Mesenteric fat pad (tissue), 1 donor: Measurements from ENCODE around the gene HOOK1. TPM values are rescaled to one million over a fixed set of nuclear protein-coding genes. Genes with fewer than 3 reads are reported as not detected.

Source experiments
- DNase-seq: peaks from one replicate; pipeline ENCODE4 v3.0.0-alpha.2; 2020; ENCODE audit warnings: low spot score
- long read RNA-seq: library from polyadenylated mRNA; unstranded; transcript quantifications from one replicate; pipeline ENCODE4 v2.0.0, GENCODE V29; 2020
- total RNA-seq: library from RNA; stranded (reverse); fragmentation: NEBNext Ultra II Directional; extraction: Animal tissue kit (Norgen Biotek cat#: 25700); gene quantifications from one replicate; pipeline ENCODE4 v1.2.1, GENCODE V29; 2021
- donor health status: DM: yes; HTN: yes; CAD: no.

Gene HOOK1
- not detected for total RNA-seq
- long read RNA-seq: 0 reads

DNA sequence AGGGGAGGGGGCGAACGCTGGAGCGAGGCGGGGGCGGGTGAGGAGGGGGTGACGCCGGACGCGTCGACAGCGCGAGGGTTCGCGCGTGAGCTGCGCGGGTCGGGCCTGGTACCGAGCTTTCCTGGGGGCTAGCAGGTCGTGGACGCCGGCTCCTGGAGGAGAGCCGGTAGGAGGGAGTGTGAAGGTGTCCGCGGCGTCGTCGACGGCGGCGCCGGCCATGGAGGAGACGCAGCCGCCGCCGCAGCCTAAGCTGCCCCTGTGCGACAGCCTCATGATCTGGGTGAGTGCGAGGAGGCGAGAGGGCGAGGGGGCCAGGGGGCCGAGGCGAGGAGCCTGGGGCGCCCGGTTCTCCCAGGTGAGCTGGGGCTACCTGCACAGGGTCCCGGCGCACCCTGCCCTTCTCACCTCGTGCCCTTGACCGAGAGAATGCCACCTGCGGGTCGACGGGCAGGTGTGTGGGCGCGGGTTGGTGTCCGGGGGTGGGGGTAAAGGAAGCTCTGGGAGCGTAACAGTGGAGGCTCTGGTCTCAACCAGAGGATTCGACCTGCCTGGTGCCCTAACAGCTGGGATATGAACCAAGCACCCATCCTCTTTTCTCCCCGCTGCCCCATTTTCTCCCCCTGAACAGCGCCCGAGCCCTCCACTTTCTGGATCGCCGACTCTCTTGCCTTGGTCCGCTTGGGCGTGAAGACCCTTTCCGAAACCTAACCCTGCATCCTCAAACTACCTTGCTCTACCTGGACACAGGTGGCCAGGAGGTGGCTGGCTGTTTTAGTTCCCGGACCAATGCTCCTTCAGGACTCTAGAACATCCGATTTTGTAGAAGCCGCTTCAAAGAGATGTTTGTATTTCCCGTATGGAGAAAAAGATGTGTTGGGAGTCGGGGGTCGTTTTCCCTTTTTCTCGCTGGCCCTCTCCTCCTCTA lies at the start of gene HOOK1:
Gene HOOK1, plus strand, starts transcription at position 49 of the 925 bp plus-strand sequence. Its CDS starts 169 bp downstream, at position 218.
- DNase-seq: no peak

DNA sequence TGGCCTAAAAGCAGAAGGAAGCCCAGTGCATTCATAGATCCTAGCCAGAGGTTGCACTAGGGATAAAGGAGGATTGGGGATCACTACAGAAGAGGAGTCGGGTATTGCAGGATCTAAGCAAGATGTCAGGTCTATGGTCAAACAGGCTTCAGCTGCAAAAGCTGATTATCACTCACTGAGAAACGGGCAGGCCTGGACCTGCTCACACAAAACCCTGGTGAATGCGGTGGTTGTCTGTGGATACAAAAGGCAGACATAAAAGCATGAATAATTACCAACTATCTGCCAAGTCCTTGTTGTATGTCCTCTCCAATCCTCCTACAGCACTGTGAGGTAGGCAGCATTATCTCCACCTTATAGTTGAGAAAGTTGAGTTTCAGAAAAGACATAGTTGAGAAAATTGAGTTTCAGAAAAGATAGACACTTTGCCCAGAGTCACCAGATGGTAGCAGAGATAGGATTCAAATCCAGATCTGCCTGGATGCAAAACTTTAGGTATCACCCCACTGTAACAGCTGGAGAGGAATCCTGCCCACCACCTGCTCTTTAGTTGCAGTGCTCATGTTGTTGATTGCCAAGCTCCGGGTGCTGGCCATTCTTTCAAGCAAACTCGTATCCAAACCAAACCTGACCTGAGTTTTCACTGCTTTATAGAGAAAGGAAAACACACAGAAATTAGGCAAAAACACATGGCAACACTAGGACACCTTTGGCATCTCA lies 49.6 kb upstream of the HOOK1 start:
- no peak for DNase-seq

DNA sequence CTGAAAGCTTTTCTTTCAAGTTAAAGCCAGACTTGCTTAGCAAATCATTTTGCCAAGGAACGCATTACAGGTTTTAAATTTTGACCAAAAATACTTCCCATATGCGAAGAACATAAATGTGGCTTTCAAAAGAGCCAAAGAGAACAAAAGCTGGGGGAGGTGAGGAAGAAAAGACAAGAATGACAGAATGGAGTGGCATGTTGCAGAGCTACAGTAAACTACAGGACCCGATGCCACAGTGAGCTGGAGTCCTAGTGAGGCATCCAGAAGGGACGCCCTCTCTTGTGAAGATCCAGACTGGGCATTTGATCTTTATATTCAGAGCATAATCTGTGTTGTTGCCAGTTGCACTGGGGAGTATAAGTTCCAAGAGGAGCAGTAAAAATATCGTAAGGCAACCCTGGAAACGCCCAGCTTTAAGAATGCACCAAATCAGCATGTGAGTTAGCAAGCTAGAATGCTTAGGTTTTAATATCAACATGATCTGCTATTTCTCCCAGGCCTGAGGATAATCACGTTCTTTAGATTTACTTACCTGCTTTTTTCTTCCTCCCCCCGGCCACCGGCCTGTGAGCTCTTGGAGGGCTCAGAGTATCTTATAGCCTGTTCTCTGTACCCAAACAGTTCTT lies 48.4 kb upstream of the HOOK1 start:
- DNase-seq: no peak

DNA sequence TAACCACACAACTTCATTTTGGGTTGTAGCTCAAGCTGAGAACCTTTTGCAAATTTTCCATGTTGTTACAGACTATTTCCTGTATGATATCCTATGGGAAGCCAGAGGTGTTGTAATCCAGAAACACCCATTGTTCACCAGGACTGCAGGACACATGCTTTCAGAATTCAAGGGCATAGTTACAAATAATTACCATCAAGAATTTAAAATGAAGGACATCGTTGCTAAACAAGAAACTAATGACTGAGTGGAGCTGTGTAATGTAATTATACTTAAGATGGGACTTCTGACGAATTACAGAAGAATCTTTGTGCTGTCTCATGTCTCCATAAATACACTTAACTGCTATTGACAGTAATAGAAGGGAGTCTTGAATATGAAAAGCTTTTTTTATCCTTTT lies 47.6 kb upstream of the HOOK1 start:
- DNase-seq: no peak

DNA sequence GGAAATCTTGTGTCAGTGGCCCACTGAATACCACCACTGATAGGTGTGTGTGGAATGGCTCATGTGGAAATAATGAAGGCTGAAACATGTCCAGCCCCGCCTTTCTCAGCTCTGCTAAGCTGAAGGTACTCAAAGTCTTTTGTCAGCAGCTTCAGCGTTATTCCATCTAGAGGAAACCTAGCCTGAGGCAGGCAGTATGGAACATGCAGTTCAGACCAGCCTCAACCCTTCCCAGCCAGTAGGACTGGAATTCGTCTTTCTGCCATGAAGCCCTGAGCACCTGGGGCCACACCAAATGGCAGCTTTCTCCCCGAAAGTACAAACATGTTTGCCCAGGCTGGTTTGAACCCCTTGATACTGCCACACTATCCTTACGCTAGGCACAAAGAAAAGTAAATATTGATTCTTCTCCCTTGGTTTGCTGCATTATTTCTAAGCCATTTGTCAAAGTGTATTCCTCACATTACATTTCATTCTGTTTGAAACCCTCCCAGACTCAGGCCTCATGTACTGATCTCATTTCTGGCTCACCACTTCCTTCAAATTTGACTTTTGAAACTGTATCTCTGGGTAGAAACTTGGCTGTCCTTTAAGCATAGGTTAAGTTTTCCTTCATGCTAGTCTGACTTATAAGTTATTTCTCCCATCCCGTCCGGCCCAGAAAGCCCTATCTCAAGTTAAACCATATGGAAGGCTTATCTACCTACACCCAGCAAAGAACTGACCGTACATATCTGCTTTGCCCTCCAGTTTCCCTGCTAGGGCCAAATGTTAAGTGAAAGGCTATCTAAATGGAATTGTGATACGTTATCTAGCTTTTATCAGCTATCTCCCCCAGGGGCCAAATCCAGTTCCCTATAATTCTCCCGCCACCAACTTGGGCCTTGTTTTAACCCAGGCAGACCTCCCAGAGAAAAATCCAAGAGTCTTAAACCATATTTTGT lies 45.7 kb upstream of the HOOK1 start:
- DNase-seq: no peak

DNA sequence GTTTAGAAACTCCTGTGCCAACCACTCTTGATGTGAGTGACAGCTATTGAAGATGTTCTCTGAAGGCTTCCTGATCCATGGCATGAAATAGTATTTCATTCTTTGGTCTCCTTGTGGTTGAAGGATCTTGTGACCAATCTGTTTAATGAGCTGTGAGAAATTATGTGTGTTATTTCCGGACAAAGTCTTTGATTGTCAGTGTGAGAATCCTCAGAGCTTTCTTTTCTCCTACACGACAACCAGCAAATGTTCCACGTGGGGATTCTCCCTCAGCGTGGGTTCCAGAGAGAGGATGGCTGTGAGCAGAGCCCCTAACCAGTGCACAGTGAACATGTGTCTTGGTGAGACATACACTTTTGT lies 45.0 kb upstream of the HOOK1 start:
- DNase-seq: no peak

DNA sequence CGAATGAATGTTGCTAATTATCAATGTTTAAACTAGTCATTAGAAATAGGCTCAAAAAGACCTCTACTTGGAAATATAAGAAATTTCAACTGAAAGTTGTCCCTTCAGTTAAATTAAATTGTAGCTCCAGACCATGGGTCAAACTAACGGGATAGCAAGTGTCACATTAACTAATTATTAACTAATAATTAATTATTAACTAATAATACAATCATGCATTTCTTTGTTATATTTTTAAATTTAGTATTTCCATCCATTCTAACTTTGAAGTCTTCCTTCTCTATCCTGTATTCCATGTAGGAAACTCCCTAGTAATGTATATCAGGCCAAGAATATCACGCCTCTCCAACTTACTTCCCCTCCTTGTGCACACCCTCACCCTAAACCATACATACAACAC lies 43.4 kb upstream of the HOOK1 start:
- DNase-seq: no peak

DNA sequence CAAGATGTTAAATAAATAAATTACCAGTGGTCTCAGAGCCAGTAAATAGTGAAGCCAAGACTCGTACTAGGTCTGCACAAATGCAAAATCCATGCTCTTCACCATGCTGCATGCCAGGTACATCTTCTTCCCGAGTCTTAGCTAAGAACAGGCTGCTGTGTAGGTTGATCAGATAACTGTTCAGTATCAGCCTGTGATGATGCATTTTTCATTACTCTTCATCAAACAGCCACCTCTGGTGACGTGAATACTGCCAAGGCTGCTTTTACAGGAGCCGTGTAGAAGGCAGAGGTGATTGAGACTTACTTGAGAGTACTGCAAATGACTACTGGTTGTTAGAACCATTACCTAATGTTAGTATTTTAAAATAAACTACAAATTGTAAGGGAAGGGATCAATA lies 39.3 kb upstream of the HOOK1 start:
- no peak for DNase-seq

DNA sequence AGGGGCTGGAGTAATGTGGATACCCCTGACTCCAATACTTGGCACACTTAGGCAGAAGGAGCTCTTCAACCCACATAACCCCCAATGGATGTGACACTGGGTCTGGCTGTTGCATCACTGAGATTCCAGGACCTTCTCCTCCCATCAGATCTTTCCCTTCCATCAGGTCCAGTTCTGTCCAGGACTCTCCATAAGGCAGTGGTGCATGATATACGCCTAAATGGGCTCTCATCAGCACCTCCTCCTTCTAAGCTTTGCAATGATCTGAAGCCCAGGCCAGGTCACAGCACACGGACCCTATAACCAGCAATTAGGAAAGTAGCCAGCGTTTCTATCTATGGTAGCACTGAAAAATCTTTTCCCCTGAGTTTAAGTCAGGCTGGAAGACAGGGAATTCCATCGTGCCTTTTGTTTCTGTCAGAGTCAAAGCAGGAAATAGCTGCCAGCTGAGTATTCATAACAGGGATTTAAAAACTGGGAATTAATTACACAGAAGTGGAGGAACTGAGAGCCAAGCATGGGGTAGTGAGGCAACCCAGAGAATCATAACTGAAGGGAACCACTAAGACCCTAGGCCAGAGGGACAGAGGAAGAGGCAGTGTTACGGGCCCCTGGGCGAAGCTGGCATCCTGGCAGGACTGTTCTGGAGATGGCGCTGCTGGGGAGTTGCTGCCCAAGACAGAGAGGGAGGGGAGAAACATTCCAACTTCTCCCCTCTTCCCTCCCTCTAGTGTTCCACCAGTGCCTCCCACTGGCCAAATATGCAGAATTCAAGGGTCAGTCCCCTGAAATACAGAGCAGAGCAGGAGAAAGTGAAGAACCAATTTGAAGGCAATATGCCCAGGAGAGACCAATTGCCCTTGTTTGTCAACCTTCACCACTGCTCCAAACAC lies 37.5 kb upstream of the HOOK1 start:
- DNase-seq: no peak

DNA sequence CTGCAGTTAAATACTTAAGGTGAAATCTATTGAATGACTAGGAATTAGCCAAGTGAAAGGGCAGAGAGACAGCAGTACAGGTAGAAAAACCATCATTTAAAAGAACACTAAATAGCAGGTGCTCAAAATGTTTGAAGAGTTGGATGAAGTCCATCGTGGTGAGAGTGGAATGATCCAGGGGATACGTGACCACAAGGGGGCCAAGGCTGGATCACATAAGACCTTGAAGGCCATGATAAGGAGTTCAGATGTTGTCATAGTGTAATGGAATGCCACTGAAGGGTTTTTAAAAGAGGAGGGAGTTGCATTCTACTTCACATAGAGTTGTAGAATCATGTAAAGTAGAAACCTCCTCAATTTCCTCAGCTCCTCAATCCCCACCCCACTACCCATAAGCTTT lies 34.8 kb upstream of the HOOK1 start:
- no peak for DNase-seq

DNA sequence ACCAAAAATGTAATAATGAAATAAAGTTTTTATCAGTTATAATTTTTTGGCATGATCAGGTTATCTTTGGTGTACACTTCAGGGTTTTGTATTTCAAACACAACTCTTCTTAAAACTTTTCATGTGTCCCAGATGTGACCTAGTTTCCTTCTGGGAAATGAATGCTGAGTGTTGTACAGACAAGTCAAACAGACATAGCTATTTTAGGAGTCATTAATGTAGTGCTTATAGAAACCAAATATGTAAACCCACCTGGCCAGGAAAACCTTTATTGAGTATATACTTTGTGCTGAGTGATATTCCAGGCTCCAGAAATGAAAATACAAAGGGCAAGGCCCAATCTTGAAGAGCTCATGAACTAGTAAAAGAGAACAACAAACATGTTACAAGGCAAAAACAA lies 25.9 kb upstream of the HOOK1 start:
- DNase-seq: no peak

DNA sequence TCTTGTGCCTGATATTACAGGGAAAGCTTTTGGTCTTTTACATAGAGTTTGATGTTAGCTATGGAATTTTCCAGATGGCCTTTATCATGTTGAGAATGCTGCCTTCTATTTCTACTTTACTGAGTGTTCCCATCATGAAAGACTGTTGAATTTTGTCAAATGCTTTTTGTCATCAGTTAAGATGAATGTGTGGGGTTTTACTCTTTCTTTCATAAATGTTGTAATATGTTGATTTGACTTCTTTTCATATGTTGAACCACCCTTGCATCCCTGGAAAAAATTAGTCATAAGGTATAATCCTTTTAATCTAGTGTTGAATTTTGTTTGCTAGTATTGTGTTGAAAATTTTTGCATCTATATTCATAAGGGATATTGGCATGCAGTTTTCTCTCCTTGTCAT lies 16.1 kb upstream of the HOOK1 start:
- no peak for DNase-seq

DNA sequence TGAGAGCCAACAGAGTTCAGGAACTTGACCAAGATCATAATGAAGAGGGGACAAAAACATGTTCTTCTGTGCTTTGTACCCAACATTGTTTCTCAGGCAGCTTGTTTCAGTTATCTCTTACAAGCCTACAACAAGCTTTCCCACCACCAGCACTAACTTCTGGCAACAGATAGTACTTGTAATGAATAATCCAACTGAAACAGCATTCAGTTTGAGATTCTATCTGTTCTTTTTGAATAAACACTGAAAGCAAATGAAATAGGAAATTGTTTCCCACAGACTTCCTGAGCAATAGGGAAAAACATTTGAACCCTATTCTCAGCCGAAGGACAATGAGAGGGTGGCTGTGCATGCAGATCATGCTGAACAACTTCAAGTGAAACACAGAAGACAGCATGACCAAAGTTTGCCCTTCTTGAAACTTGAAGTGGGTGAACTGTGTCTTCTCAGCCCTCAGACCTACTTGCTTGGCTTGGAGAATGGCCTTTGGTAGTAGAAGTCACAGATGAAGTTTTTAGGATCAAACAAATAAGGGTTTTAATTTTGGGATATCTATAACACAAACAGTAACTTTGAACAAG lies 11.2 kb upstream of the HOOK1 start:
- no peak for DNase-seq

DNA sequence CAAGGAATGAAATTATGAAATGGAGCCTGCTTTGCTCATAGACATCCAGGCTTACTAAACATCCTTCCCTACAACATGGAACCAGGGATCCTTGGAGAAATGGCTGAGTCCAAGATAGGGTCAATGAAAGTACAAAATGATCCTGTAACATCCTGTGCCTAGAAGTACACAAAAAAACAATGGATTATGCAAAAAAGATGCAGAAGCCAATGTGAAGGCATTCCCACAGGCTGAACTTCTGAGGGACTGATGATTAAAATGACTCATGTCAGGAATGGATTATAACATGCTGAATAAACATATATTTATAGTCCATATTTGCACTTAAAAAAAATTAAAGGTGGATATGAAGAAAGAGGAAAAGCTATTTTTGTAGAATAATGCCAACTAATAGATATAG lies 10.4 kb upstream of the HOOK1 start:
- no peak for DNase-seq

DNA sequence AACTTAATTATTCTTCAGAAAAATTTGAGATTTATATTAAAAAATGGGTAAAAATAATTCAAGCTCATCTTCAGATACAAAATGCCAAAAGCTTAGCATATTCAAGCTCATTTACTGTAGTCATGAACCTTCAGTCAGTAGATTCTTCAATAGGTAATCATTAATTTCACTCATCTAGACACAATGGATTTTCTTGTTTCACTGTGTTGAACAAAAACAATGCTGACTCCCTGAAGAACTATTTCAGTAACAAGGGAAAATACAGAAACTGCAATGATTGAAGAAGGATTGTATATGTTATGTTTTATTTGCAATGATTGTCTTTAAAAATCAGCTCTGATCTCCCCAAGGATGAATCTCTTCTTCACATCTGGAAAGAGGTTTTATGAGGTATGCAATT lies 9.2 kb upstream of the HOOK1 start:
- DNase-seq: no peak

DNA sequence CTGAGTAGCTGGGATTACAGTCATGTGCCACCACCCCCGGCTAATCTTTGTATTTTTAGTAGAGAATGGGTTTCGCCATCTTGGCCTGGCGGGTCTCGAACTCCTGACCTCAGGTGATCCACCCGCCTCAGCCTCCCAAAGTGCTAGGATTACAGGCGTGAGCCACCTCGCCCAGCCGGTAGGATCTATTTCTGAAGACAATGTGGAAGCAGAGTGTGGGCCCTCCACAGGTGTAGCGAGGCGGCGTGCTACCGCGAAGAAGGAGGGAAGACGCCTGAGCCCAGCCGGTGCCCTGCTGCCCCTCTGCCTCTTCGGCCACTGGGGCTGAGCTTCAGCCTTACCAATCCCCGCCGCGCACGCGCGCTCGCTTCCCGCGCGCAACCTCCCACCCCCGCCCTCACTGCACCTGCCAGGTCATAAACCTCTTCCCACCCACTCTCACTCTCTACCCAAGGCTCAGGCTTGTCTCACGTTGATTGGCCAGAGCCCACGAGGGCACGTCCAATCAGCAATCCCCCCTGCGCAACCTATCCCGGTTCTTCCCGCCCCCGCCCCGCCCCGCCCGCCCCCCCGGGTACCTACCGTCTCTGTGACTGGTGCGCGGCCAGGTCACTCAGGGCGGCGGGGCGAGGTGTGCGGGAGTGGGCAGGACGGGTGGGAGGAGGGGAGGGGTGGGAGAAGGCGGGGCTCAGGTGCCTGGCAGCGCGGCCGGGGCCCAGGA lies 409 bp upstream of the HOOK1 start:
- no peak for DNase-seq

DNA sequence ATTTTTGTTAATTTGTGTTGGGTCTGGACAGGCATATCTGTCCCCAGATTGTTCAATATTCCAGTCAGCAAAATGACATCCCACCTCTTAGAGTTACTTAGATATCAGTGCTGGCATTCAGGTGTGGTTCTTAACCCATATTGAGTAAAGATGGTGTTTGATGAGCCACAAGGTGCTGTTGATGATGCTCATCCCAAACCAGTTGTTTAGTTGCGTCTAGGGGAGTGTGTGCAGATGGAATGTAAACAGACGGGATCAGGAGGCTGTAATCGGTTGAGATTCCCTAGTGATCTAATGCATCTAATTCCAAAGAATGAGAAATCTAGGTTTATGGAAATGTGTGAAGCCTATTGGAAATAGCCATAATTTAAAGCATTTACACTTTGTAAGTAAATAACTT lies 1.1 kb downstream of the HOOK1 start:
- DNase-seq: no peak

DNA sequence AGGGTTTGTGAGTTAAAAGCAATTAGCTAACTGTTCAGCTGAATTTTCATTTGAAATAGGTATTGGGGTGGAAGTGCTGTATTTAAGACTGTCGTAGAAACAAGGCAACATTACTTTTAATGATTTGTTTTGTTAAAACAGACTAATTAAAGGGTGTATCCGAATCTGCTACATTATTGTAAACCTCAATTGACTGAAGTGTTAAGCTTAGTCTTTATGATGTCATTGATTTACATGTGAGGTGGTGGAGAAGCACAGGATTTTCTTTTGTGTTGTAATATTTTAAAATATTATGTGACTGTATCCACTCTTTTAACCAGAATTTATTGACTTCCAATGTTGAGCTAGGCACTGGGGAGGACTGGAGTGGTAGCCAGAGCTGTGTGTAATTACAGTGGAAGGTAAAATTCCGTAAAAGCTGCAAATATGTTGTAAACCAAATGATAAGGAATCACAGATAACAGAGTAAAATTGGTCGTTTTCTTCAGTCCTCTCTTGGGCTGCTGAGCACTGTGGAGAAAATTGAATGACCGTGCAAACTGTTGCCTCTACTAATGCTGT lies 1.6 kb downstream of the HOOK1 start:
- DNase-seq: no peak
